ENCODE measurements around the gene PRR9. TPM values are rescaled to one million over a fixed set of nuclear protein-coding genes. Genes with fewer than 3 reads are reported as not detected.

The PRR9 gene
- total RNA-seq, 4 donors from 2014 or later, result 21.2 to 127 (median 34.6) TPM; not detected in 1

Other genes starting within 250 kb of the PRR9 start
- 100 to 1,000 TPM in 2 of 4 donors, 10 to 100 TPM in 1, 1 to 10 TPM in 1; 1.4 to 478 (median 67.3) TPM for gene SPRR4, start 246.9 kb upstream of the PRR9 start, total RNA-seq
- 10 to 100 TPM in 1 of 4 donors, not detected in 3; 66.5 TPM for gene SPRR1A, start 233.5 kb upstream of the PRR9 start, total RNA-seq
- not detected for gene SPRR3, start 215.8 kb upstream of the PRR9 start, total RNA-seq
- 100 to 1,000 TPM in 3 of 4 donors, 1 to 10 TPM in 1; 1.8 to 247 (median 172) TPM for gene SPRR1B, start 186.4 kb upstream of the PRR9 start, total RNA-seq
- gene SPRR2D, start 176.5 kb upstream of the PRR9 start, total RNA-seq, result 10 to 100 TPM in 3 of 4 donors, not detected in 1; 12.3 to 69.2 (median 56.6) TPM
- gene SPRR2A, start 160.1 kb upstream of the PRR9 start, total RNA-seq, result not detected
- 1 to 10 TPM in 2 of 4 donors, not detected in 2; 2.0 to 3.3 TPM for gene SPRR2B, start 146.0 kb upstream of the PRR9 start, total RNA-seq
- gene SPRR2E, start 123.1 kb upstream of the PRR9 start, total RNA-seq, result 100 to 1,000 TPM in 2 of 4 donors, 10 to 100 TPM in 2; 10.8 to 314 (median 156) TPM
- gene SPRR2F, start 104.1 kb upstream of the PRR9 start, total RNA-seq, result 1 to 10 TPM in 1 of 4 donors, not detected in 3; 4.2 TPM
- 10 to 100 TPM in 3 of 4 donors, 1 to 10 TPM in 1; 6.8 to 56.6 (median 13.3) TPM for gene SPRR2G, start 66.7 kb upstream of the PRR9 start, total RNA-seq
- not detected for gene LELP1, start 14.2 kb upstream of the PRR9 start, total RNA-seq
- 100 to 1,000 TPM in 3 of 4 donors, 10 to 100 TPM in 1; 14.9 to 257 (median 228) TPM for gene LORICRIN, start 42.1 kb downstream of the PRR9 start, total RNA-seq
- gene PGLYRP3, start 95.4 kb downstream of the PRR9 start, total RNA-seq, result 10 to 100 TPM; 34.2 to 72.1 (median 55.3) TPM
- gene PGLYRP4, start 131.3 kb downstream of the PRR9 start, total RNA-seq, result 10 to 100 TPM; 13.0 to 35.0 (median 21.2) TPM
- 10 to 100 TPM; 11.0 to 95.4 (median 51.1) TPM for gene S100A9, start 140.3 kb downstream of the PRR9 start, total RNA-seq
- not detected for gene S100A12, start 158.0 kb downstream of the PRR9 start, total RNA-seq
- 10 to 100 TPM in 3 of 4 donors, 1 to 10 TPM in 1; 5.7 to 38.4 (median 19.5) TPM for gene S100A8, start 173.5 kb downstream of the PRR9 start, total RNA-seq
- gene S100A7A, start 198.9 kb downstream of the PRR9 start, total RNA-seq, result under 1 TPM in 1 of 4 donors, not detected in 3; 0.10 TPM
- 100 to 1,000 TPM in 1 of 4 donors, 10 to 100 TPM in 2, 1 to 10 TPM in 1; 5.1 to 107 (median 20.2) TPM for gene S100A7, start 243.1 kb downstream of the PRR9 start, total RNA-seq

Data from suprapubic skin (tissue), 4 donors.